Subcutaneous abdominal adipose tissue (tissue), 5 donors: ENCODE results near the gene NAT16.

ENCODE experiments used
- H3K27ac ChIP-seq: one replicate; pipeline ENCODE4 v1.7.0; 2013; ENCODE audit warnings: low read depth, mild to moderate bottlenecking, inconsistent platforms, low read length, moderate library complexity
- H3K27me3 ChIP-seq, 5 donors: one replicate each; pipeline ENCODE4 v1.7.0; 2013; ENCODE audit warnings: low read length in 5 of 5, inconsistent platforms in 1 of 5; ENCODE audit not compliant: control insufficient read depth in 5 of 5, insufficient read depth in 4 of 5
- H3K36me3 ChIP-seq, 5 donors: one replicate each; pipeline ENCODE4 v1.7.0; 2013; ENCODE audit warnings: low read length in 5 of 5; ENCODE audit not compliant: control insufficient read depth in 5 of 5, insufficient read depth in 5 of 5
- H3K4me1 ChIP-seq, 5 donors: one replicate each; pipeline ENCODE4 v1.7.0; 2013; ENCODE audit warnings: low read length in 5 of 5, mild to moderate bottlenecking in 3 of 5, moderate library complexity in 1 of 5; ENCODE audit not compliant: control insufficient read depth in 5 of 5, insufficient read depth in 5 of 5
- H3K4me3 ChIP-seq, 5 donors: one replicate each; pipeline ENCODE4 v1.7.0; 2013; ENCODE audit warnings: low read length in 5 of 5, low read depth in 1 of 5
- H3K9ac ChIP-seq, 5 donors: one replicate each; pipeline ENCODE4 v1.7.0; 2013; ENCODE audit warnings: low read length in 5 of 5, mild to moderate bottlenecking in 4 of 5, moderate library complexity in 3 of 5
- H3K9me3 ChIP-seq, 5 donors: one replicate each; pipeline ENCODE4 v1.7.0; 2013; ENCODE audit warnings: low read length in 5 of 5; ENCODE audit not compliant: control insufficient read depth in 5 of 5
- donor health status: healthy.
- donor health status: healthy.
- donor health status: healthy.
- donor health status: healthy.
- donor health status: healthy.

Gene NAT16

GRCh38 chr7:101186844-101187428 lies 6.8 kb upstream of the NAT16 start:
- Histone ChIP-seq H3K27me3 (peaks cover 0 to 14% (median 4%) of the 10 kb centered on the region in 5 donors), H3K4me3 (no peak overlapping the region), H3K36me3 (no peaks in the 10 kb centered on the region), H3K27ac (no peak overlapping the region), H3K9ac (no peak overlapping the region), H3K4me1 (no peaks in the 10 kb centered on the region), H3K9me3 (no peaks in the 10 kb centered on the region)

- no peaks in the 10 kb centered on the region for H3K36me3 ChIP-seq
- H3K27ac ChIP-seq: no peak overlapping the region
- H3K9ac ChIP-seq: no peak overlapping the region
- peaks cover 0 to 16% (median 4%) of the 10 kb centered on the region in 5 donors for H3K27me3 ChIP-seq
- H3K9me3 ChIP-seq: no peaks in the 10 kb centered on the region
- H3K4me1 ChIP-seq: no peaks in the 10 kb centered on the region
- H3K4me3 ChIP-seq: no peak overlapping the region
Measured at GRCh38 chr7:101186194-101186593, 6.1 kb upstream of the NAT16 start.

DNA sequence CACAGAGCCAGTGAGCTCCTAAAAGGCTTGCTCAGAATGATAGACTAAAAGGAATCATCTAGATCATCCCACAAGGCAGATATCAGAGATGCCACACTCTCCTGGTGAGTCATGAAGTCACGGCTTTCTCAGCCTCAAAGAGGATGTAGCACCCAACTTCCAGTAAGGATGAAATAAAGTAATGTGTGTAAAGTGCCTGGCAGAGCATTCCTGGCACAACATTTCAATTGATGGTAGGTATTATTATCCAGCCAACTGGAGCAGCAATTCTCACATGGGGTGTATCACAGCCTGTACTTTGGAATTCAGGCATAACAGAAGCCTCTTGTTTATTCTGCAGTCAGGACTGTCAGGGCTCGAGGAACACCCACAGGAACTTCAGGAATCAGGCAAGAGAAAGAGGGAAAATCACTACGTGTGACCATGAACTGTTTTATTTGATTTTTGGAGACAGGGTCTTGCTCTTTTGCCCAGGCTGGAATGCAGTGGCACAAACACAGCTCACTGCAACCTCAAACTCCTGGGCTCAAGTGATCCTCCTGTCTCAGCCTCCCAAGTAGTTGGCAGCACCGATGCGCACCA lies 5.3 kb upstream of the NAT16 start:
- Histone ChIP-seq H3K9me3 (no peaks in the 10 kb centered on the region), H3K9ac (no peak overlapping the region), H3K27me3 (peaks cover 6 to 23% (median 10%) of the 10 kb centered on the region in 5 donors), H3K4me1 (no peaks in the 10 kb centered on the region), H3K27ac (no peak overlapping the region), H3K36me3 (no peaks in the 10 kb centered on the region), H3K4me3 (no peak overlapping the region)

DNA sequence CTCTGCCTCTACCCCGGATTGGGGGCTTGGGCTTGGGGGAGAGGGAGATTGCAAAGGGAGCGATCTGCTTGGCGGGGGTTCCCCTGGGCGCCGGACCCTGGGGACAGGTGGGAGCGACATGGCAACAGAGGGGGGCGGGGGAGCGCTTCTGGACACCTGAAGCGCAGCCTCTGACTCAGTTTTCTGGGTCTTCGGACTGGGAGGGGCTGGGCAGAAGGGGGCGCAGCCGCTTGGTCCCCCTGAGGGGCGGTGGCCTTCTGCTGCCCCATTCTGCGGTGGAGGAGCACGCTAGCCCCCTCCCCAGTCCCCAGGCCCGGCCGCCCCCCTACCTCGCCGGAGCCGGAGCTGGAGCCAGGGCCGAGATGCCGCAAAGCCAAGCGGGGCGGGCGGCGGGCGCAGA lies 380 bp downstream of the NAT16 start:
- no peak overlapping the region for H3K9ac ChIP-seq
- H3K4me1 ChIP-seq: peaks cover 0 to 4% (median 0%) of the 10 kb centered on the region in 5 donors
- no peak overlapping the region for H3K4me3 ChIP-seq
- no peaks in the 10 kb centered on the region for H3K36me3 ChIP-seq
- peaks cover 38 to 60% (median 47%) of the 10 kb centered on the region in 5 donors for H3K27me3 ChIP-seq
- no peak overlapping the region for H3K27ac ChIP-seq
- no peaks in the 10 kb centered on the region for H3K9me3 ChIP-seq

GRCh38 chr7:101179117-101179516 lies 976 bp downstream of the NAT16 start:
- no peak overlapping the region for H3K27ac ChIP-seq
- H3K9me3 ChIP-seq: no peaks in the 10 kb centered on the region
- no peak overlapping the region for H3K4me3 ChIP-seq
- no peaks in the 10 kb centered on the region for H3K36me3 ChIP-seq
- no peak overlapping the region for H3K9ac ChIP-seq
- H3K4me1 ChIP-seq: peaks cover 0 to 6% (median 2%) of the 10 kb centered on the region in 5 donors
- H3K27me3 ChIP-seq: peaks cover 43 to 66% (median 52%) of the 10 kb centered on the region in 5 donors

GRCh38 chr7:101177644-101178043 lies 2.4 kb downstream of the NAT16 start:
- Histone ChIP-seq H3K9ac (no peak overlapping the region), H3K4me3 (no peak overlapping the region)

GRCh38 chr7:101175664-101176063 lies 4.4 kb downstream of the NAT16 start:
- Histone ChIP-seq H3K27me3 (peaks cover 72 to 89% (median 77%) of the 10 kb centered on the region in 5 donors), H3K9ac (no peak overlapping the region), H3K27ac (no peak overlapping the region), H3K4me3 (no peak overlapping the region), H3K9me3 (no peaks in the 10 kb centered on the region), H3K4me1 (peaks cover 0 to 27% (median 16%) of the 10 kb centered on the region in 5 donors), H3K36me3 (no peaks in the 10 kb centered on the region)

More at GRCh38 chr7:101177644-101178043, 2.4 kb downstream of the NAT16 start:
- H3K27ac ChIP-seq: no peak overlapping the region
- peaks cover 56 to 81% (median 63%) of the 10 kb centered on the region in 5 donors for H3K27me3 ChIP-seq
- H3K36me3 ChIP-seq: no peaks in the 10 kb centered on the region
- no peaks in the 10 kb centered on the region for H3K9me3 ChIP-seq
- peaks cover 0 to 18% (median 11%) of the 10 kb centered on the region in 5 donors for H3K4me1 ChIP-seq

DNA sequence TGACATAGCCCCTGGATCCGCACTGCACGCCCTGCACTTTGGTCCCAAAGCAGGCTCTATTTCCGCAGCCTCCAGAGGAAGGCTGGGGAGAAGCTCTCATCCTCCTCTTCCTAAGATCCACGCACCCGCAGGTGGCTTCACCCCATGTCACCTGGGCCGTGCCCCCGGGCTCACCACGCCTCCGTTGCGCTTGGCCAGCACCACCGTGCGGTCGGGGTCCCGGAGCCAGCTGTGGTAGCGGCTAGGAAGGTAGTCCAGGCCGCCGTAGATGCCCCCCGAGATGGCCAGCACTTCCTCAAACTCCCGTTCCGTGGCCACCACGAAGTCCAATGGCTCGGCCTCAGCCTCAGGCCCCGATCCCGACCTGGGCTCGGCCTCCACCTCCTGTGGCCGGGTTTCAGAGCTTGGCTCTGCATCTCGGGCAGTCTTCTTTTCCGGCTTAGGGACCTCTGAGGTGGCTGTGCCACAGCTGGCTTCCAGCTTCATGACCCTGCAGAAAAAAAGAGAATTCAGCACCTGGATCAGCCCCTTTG lies 5.7 kb downstream of the NAT16 start:
- H3K27ac ChIP-seq: no peak overlapping the region
- no peak overlapping the region for H3K9ac ChIP-seq
- H3K36me3 ChIP-seq: no peaks in the 10 kb centered on the region
- H3K9me3 ChIP-seq: no peaks in the 10 kb centered on the region
- no peak overlapping the region for H3K4me3 ChIP-seq
- H3K4me1 ChIP-seq: peaks cover 0 to 35% (median 19%) of the 10 kb centered on the region in 5 donors
- H3K27me3 ChIP-seq: peaks cover 75 to 88% (median 81%) of the 10 kb centered on the region in 5 donors

DNA sequence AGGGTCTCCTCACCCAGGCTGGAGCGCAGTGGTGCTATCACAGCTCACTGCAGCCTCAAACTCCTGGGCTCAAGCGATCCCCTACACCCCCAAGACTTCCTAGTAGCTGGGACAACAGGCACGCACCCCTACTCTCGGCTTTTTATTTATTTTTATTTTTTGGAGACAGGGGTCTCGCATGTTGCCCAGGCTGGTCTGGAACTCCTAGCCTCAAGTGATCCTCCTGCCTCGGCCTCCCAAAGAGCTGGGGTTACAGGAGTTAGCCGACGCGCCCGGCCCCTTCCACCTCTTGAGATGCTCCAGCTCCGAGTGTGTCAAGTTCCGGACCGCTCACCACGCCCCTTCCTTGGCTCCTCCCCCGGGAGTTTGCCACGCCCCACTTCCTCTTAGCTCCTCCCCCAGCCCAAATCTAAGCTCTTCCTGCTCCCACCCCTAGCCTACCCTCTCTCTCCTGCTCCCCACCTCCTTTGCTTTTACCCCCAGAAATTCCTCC lies 6.3 kb downstream of the NAT16 start:
- no peak overlapping the region for H3K9ac ChIP-seq
- H3K4me3 ChIP-seq: no peak overlapping the region
- H3K36me3 ChIP-seq: no peaks in the 10 kb centered on the region
- H3K27me3 ChIP-seq: peaks cover 77 to 91% (median 83%) of the 10 kb centered on the region in 5 donors
- H3K27ac ChIP-seq: no peak overlapping the region
- H3K4me1 ChIP-seq: peaks cover 0 to 31% (median 19%) of the 10 kb centered on the region in 5 donors
- no peaks in the 10 kb centered on the region for H3K9me3 ChIP-seq
